SK-N-SH treated with all-trans-retinoic acid at 6 μM for 48 hours (cell line): ENCODE results near the gene SCO1.

Source experiments
- ARNTL ChIP-seq: fragments of 450-650 bp; formaldehyde crosslinking; IDR thresholded peaks from 2 replicates; pipeline ENCODE4 v1.5.0; 2020; ENCODE audit warnings: low read depth, mild to moderate bottlenecking, moderate library complexity, borderline replicate concordance
- ISL1 ChIP-seq: fragments of 250-450 bp; sonication (Bioruptor Pico); IDR thresholded peaks from 2 replicates; pipeline ENCODE4 v2.1.2; 2022; ENCODE audit warnings: mild to moderate bottlenecking, moderate library complexity
- PPARA ChIP-seq: fragments of 250-450 bp; sonication (Bioruptor Pico); IDR thresholded peaks from 2 replicates; pipeline ENCODE4 v1.5.0; 2020; ENCODE audit warnings: mild to moderate bottlenecking, borderline replicate concordance
- RARB ChIP-seq: fragments of 250-450 bp; sonication (Bioruptor Pico); IDR thresholded peaks from 2 replicates; pipeline ENCODE4 v1.8.0; 2021; ENCODE audit warnings: mild to moderate bottlenecking, moderate library complexity
- SNAI2 ChIP-seq: fragments of 250-450 bp; sonication (Bioruptor Pico); IDR thresholded peaks from 2 replicates; pipeline ENCODE4 v1.5.0; 2020; ENCODE audit warnings: mild to moderate bottlenecking, moderate library complexity
- ZFP3 ChIP-seq: fragments of 250-450 bp; sonication (Bioruptor Pico); IDR thresholded peaks from 2 replicates; pipeline ENCODE4 v1.5.0; 2020; ENCODE audit warnings: mild to moderate bottlenecking, moderate library complexity
- TF ChIP-seq, protein P1 (sequence below): fragments of 250-450 bp; sonication (Bioruptor Pico); IDR thresholded peaks from 2 replicates; pipeline ENCODE4 v1.8.0; 2020; ENCODE audit warnings: mild to moderate bottlenecking, moderate library complexity, borderline replicate concordance

DNA sequence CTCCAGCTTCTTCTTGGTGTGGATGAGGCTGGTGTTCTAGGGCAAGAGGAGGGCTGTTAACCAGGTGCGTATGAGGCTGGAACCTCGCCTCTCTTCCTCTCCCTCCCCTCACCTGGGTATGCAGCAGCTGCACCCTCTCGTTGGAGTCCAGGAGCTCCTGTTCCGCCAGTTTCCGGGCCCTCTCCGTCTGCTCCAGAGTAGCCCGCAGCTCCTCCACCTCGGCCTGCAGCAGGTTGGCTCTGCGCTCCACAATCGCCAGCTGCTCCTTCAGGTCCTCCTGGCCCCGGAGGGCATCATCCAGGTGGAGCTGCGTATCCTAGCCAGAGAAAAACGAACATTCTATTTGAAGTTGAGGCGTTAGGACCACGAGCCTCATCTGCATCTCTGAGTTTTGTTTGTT, 65.6 kb downstream of the SCO1 start:
- no peak for TF ChIP-seq PPARA
- TF ChIP-seq ISL1 (CRISPR knock-in tag), result no peak
- TF ChIP-seq ARNTL (CRISPR knock-in tag), result no peak
- TF ChIP-seq RARB (CRISPR knock-in tag), result no peak
- TF ChIP-seq, protein P1, sequence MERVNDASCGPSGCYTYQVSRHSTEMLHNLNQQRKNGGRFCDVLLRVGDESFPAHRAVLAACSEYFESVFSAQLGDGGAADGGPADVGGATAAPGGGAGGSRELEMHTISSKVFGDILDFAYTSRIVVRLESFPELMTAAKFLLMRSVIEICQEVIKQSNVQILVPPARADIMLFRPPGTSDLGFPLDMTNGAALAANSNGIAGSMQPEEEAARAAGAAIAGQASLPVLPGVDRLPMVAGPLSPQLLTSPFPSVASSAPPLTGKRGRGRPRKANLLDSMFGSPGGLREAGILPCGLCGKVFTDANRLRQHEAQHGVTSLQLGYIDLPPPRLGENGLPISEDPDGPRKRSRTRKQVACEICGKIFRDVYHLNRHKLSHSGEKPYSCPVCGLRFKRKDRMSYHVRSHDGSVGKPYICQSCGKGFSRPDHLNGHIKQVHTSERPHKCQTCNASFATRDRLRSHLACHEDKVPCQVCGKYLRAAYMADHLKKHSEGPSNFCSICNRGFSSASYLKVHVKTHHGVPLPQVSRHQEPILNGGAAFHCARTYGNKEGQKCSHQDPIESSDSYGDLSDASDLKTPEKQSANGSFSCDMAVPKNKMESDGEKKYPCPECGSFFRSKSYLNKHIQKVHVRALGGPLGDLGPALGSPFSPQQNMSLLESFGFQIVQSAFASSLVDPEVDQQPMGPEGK (CRISPR knock-in tag), result no peak
- TF ChIP-seq SNAI2 (CRISPR knock-in tag), result no peak
- no peak for TF ChIP-seq ZFP3 (CRISPR knock-in tag)
